ENCODE results near the gene IFT122. TPM values are rescaled to one million over a fixed set of nuclear protein-coding genes. Genes with fewer than 3 reads are reported as not detected.
"Not testable (repeated sequence)": the region's sequence is repeated elsewhere in the genome, so short reads cannot be mapped to it uniquely, and the experiment has no call there.

The IFT122 gene
- total and polyA plus RNA-seq, 4 donors, result 10.1 to 41.2 (median 32.2) TPM

- WGBS, 2 donors, result 46 to 50% methylated on average over 12 of the region's 12 CpGs
- peaks cover under 1 to 6% of the 10 kb centered on the region in 2 donors for H3K36me3 ChIP-seq (ENCODE audit: control insufficient read depth in 1 of 2, insufficient read depth in 2 of 2, low read length in 1 of 2)
- no peak overlapping the region for H3K27ac ChIP-seq (ENCODE audit: low read depth in 1 of 2, low read length in 2 of 2)
- peak; percentile 79 to 85 for DNase-seq
- H3K4me1 ChIP-seq (ENCODE audit: control insufficient read depth in 1 of 2, insufficient read depth in 2 of 2, low read length in 2 of 2), result peaks cover 0 to 2% of the 10 kb centered on the region in 2 donors
- peak; percentile 74 for ATAC-seq (ENCODE audit: low FRiP score)
- no peak overlapping the region for H3K4me3 ChIP-seq (ENCODE audit: low read length in 2 of 2)
- H3K27me3 ChIP-seq (ENCODE audit: control insufficient read depth in 1 of 2, insufficient read depth in 2 of 2, low read length in 1 of 2), result no peaks in the 10 kb centered on the region
- no peaks in the 10 kb centered on the region for H3K9me3 ChIP-seq (ENCODE audit: control insufficient read depth, low read length)
- intact Hi-C loops (cut with DNase I), result no loop called here
Measured at GRCh38 chr3:129481766-129482332, 41.8 kb downstream of the IFT122 start.

DNA sequence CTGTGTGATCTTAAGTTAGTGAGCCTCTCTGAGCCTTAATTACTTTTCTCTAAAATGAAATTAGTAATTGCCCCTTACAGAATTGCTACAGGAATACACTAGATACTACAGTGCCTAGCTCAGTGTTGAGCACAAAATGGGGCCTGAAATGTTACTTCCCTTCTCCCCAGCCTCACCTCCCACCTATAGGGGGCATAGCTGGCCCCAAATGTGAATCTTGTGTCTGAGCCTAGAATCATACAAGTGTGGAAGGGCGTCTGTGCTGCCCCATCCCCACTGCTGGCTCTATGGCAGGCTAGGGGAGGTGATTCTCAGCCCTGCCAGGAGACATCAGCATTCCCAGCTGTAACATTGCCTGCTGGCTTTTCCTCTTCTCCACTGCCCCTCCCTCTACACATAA is 42.7 kb downstream of the IFT122 start:
- Histone ChIP-seq H3K9me3 (ENCODE audit: control insufficient read depth, low read length) (no peaks in the 10 kb centered on the region), H3K27ac (ENCODE audit: low read depth in 1 of 2, low read length in 2 of 2) (no peak overlapping the region), H3K4me1 (ENCODE audit: control insufficient read depth in 1 of 2, insufficient read depth in 2 of 2, low read length in 2 of 2) (peaks cover 0 to 2% of the 10 kb centered on the region in 2 donors), H3K36me3 (ENCODE audit: control insufficient read depth in 1 of 2, insufficient read depth in 2 of 2, low read length in 1 of 2) (peaks cover 0 to 4% of the 10 kb centered on the region in 2 donors), H3K27me3 (ENCODE audit: control insufficient read depth in 1 of 2, insufficient read depth in 2 of 2, low read length in 1 of 2) (no peaks in the 10 kb centered on the region), H3K4me3 (ENCODE audit: low read length in 2 of 2) (no peak overlapping the region)
- ATAC-seq (ENCODE audit: low FRiP score) (no peak), DNase-seq (no peak)
- 78 to 81% methylated on average over 1 of the region's 1 CpG for WGBS, 2 donors
- intact Hi-C loops (cut with DNase I), result no loop called here

DNA sequence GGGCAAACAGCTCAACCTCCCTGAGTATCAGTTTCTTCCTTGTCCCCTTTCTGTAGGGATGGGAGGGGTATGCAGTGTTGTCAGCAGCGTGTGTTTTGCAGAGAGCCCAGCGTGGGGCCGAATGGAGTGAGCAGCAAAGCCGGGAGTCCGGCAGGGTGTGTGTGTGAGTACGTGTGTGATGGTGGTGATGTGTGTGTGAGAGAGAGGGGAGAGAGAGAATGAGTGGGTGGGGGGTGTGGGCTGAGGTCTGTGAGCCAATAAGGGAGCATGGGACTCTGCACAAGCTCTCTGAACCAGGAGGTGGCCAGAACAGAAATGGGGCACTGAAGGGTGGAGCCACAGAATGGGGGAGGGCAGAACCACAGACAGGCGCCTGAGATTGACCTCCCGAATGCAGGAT is 43.8 kb downstream of the IFT122 start:
- no peak overlapping the region for H3K27ac ChIP-seq (ENCODE audit: low read depth in 1 of 2, low read length in 2 of 2)
- H3K9me3 ChIP-seq (ENCODE audit: control insufficient read depth, low read length), result no peaks in the 10 kb centered on the region
- ATAC-seq (ENCODE audit: low FRiP score) (no peak), DNase-seq (no peak)
- H3K27me3 ChIP-seq (ENCODE audit: control insufficient read depth in 1 of 2, insufficient read depth in 2 of 2, low read length in 1 of 2), result no peaks in the 10 kb centered on the region
- 91% methylated on average over 8 of the region's 8 CpGs for WGBS, 2 donors
- intact Hi-C loops (cut with DNase I), result no loop called here
- peaks cover 0 to 2% of the 10 kb centered on the region in 2 donors for H3K4me1 ChIP-seq (ENCODE audit: control insufficient read depth in 1 of 2, insufficient read depth in 2 of 2, low read length in 2 of 2)
- peaks cover 0 to 2% of the 10 kb centered on the region in 2 donors for H3K36me3 ChIP-seq (ENCODE audit: control insufficient read depth in 1 of 2, insufficient read depth in 2 of 2, low read length in 1 of 2)
- H3K4me3 ChIP-seq (ENCODE audit: low read length in 2 of 2), result no peak overlapping the region

DNA sequence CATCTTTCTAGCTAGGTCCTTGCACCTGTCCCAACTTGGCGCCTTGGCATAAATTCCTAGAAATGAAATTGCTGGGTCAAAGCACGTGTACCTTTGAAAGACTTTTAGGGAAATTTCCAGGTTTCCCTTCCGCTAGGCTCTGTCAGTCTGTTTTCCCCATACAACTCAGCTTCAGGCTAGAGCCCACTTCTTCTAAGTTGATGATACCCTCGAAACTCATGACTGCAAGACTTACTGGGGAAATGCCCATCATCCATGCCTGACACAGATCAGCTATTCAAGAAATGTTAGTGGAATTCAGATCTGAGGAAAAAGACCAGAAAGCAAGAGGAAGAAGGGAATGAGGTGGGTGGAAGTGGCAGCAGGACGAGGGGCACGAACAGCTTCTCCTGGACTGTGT is 45.1 kb downstream of the IFT122 start:
- intact Hi-C loops (cut with DNase I); H3K4me3 ChIP-seq (ENCODE audit: low read length in 2 of 2); DNase-seq; H3K36me3 ChIP-seq (ENCODE audit: control insufficient read depth in 1 of 2, insufficient read depth in 2 of 2, low read length in 1 of 2); H3K27me3 ChIP-seq (ENCODE audit: control insufficient read depth in 1 of 2, insufficient read depth in 2 of 2, low read length in 1 of 2); H3K4me1 ChIP-seq (ENCODE audit: control insufficient read depth in 1 of 2, insufficient read depth in 2 of 2, low read length in 2 of 2); ATAC-seq (ENCODE audit: low FRiP score); H3K9me3 ChIP-seq (ENCODE audit: control insufficient read depth, low read length): not testable (repeated sequence)
- H3K27ac ChIP-seq (ENCODE audit: low read depth in 1 of 2, low read length in 2 of 2), result peak overlapping the region in 1 of 2 donors; percentile 28
- 74 to 77% methylated on average over 6 of the region's 6 CpGs for WGBS, 2 donors

DNA sequence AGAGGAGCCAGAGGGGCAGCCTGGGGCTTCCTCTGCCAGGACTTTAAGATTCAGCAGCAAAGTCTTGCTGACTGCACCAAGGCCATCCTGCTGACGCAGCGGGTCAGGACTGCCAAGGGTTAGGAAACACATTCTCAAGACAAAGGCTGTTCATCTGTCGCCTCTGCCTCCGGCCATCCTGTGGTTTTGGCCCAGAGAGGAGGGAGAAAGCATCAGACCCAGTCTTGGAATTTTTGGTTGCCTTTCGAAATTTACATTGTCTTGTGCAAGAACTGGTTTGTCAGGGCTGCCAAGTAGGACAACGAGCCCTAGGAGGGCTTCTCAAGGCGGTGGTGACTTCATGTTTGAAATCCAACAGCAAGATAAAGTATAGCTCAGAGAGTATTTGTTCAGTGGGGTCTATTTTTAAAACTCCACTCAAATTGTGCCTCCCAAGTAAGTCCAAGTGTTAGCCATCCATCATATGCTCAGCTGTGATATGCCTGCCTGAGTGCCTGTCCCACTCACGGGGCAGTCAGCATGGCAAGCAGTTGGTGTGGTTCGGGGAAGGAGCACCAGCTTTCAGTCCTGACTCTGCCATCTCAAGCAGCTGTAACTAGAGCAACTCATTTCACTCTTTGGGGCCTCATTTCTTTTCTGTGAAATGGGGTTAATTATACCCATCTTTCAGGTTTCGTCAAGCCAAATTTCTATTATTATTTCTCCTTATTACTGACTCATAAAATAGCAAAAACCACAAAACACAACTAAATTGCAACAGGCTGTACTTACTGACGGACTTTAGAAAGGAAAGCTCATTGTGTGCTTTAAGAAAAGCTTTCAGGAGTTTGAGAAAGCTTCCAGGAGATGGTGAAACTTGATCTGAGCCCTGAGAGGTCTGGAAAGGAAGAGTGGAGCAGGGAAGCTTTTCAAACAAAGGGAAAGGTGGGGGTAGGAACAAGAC is 46.0 kb downstream of the IFT122 start:
- intact Hi-C loops (cut with DNase I), result no loop called here
- no peaks in the 10 kb centered on the region for H3K27me3 ChIP-seq (ENCODE audit: control insufficient read depth in 1 of 2, insufficient read depth in 2 of 2, low read length in 1 of 2)
- H3K27ac ChIP-seq (ENCODE audit: low read depth in 1 of 2, low read length in 2 of 2), result peak overlapping the region in 1 of 2 donors; percentile 60
- H3K4me3 ChIP-seq (ENCODE audit: low read length in 2 of 2), result no peak overlapping the region
- H3K36me3 ChIP-seq (ENCODE audit: control insufficient read depth in 1 of 2, insufficient read depth in 2 of 2, low read length in 1 of 2), result no peaks in the 10 kb centered on the region
- DNase-seq (peak; percentile 92 to 96), ATAC-seq (ENCODE audit: low FRiP score) (peak; percentile 70)
- H3K4me1 ChIP-seq (ENCODE audit: control insufficient read depth in 1 of 2, insufficient read depth in 2 of 2, low read length in 2 of 2), result peaks cover 0 to 2% of the 10 kb centered on the region in 2 donors
- H3K9me3 ChIP-seq (ENCODE audit: control insufficient read depth, low read length), result no peaks in the 10 kb centered on the region
- WGBS, 2 donors, result 3 to 6% methylated on average over 11 of the region's 11 CpGs

DNA sequence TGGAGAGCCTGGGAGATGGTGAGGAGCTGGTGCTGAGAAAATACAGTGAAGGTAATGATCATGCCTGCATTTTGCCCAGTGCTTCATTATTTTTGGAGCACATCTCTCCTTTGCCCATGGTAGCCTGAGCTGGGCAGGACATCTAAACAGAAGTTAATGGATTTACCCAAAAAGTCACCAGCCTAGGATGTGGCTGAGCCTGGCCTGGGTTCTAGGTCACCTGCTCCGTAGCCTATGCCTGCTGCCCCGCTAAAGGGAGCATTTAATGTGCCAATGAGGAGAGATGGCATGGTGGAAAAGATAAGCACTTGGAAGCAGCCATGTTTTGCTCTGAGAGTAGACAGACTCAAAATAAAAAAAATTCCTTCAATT is 46.6 kb downstream of the IFT122 start:
- Histone ChIP-seq H3K36me3 (ENCODE audit: control insufficient read depth in 1 of 2, insufficient read depth in 2 of 2, low read length in 1 of 2) (no peaks in the 10 kb centered on the region), H3K27me3 (ENCODE audit: control insufficient read depth in 1 of 2, insufficient read depth in 2 of 2, low read length in 1 of 2) (no peaks in the 10 kb centered on the region), H3K4me1 (ENCODE audit: control insufficient read depth in 1 of 2, insufficient read depth in 2 of 2, low read length in 2 of 2) (peaks cover 0 to 2% of the 10 kb centered on the region in 2 donors), H3K4me3 (ENCODE audit: low read length in 2 of 2) (no peak overlapping the region), H3K9me3 (ENCODE audit: control insufficient read depth, low read length) (no peaks in the 10 kb centered on the region), H3K27ac (ENCODE audit: low read depth in 1 of 2, low read length in 2 of 2) (peak overlapping the region in 1 of 2 donors; percentile 55)
- DNase-seq (no peak), ATAC-seq (ENCODE audit: low FRiP score) (no peak)
- WGBS, 2 donors, result 57 to 63% methylated on average over 2 of the region's 2 CpGs
- intact Hi-C loops (cut with DNase I), result no loop called here

DNA sequence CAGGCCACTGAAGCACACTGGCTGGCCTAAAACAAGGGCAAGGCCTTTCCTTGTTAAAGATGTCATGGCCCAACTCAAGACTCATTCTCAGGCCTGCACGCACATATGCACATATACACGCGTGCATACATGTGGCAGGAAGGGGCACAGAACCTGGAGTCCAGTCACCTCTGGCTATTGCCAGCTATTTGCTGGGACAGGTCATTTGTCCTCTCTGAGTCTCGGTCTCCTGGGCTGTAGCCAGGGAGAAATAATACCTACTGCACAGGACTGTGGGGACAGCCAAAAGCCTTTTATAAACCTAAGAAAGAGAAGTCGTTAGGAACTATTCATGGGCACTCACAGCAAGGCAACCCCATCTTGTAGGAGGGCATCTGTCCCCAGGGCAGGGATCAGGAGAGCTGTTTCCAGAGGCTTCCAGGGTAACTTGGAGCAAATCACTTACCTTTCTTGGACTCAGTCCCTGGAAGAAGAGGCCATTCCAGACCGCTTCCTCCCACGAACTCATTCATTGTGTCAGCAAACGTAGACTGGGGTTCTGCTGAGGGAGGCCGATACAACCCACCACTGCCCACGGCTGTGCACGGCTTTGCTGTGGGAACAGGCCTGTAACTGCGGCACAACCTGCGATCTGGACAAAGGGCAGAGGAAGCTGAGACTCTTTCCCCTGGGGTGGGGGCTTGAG is 47.3 kb downstream of the IFT122 start:
- Histone ChIP-seq H3K27me3 (ENCODE audit: control insufficient read depth in 1 of 2, insufficient read depth in 2 of 2, low read length in 1 of 2) (no peaks in the 10 kb centered on the region), H3K4me1 (ENCODE audit: control insufficient read depth in 1 of 2, insufficient read depth in 2 of 2, low read length in 2 of 2) (peaks cover 0 to 2% of the 10 kb centered on the region in 2 donors), H3K4me3 (ENCODE audit: low read length in 2 of 2) (no peak overlapping the region), H3K9me3 (ENCODE audit: control insufficient read depth, low read length) (no peaks in the 10 kb centered on the region), H3K36me3 (ENCODE audit: control insufficient read depth in 1 of 2, insufficient read depth in 2 of 2, low read length in 1 of 2) (peaks cover 0 to 2% of the 10 kb centered on the region in 2 donors), H3K27ac (ENCODE audit: low read depth in 1 of 2, low read length in 2 of 2) (peak overlapping the region in 1 of 2 donors; percentile 60)
- WGBS, 2 donors, result 69 to 71% methylated on average over 13 of the region's 13 CpGs
- intact Hi-C loops (cut with DNase I), result no loop called here
- ATAC-seq (ENCODE audit: low FRiP score) (no peak), DNase-seq (no peak)

DNA sequence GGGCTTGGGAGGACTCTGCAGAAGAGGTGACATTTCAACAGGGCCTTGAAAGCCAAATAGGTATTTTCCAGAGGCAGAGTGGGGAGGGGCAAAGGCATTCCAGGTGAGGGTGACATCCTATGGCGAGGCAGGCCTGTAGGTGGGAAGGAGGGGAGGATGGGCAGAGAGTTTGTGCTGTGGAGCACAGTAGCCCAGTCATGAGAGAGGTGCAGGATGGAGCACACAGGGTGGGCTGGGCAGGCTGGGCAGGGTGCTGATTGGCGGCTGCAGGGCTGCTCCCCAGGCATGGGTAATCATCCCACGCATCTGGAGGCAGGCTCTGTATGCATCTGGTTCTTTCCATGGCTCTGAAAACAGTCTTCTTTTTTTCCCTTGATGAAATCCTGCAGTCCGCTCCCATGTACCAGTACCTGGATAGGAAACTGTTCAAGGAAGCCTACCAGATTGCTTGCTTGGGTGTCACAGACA is 47.9 kb downstream of the IFT122 start:
- DNase-seq; intact Hi-C loops (cut with DNase I); H3K36me3 ChIP-seq (ENCODE audit: control insufficient read depth in 1 of 2, insufficient read depth in 2 of 2, low read length in 1 of 2); H3K4me1 ChIP-seq (ENCODE audit: control insufficient read depth in 1 of 2, insufficient read depth in 2 of 2, low read length in 2 of 2); H3K27ac ChIP-seq (ENCODE audit: low read depth in 1 of 2, low read length in 2 of 2); H3K27me3 ChIP-seq (ENCODE audit: control insufficient read depth in 1 of 2, insufficient read depth in 2 of 2, low read length in 1 of 2); H3K9me3 ChIP-seq (ENCODE audit: control insufficient read depth, low read length); ATAC-seq (ENCODE audit: low FRiP score); H3K4me3 ChIP-seq (ENCODE audit: low read length in 2 of 2): not testable (repeated sequence)
- WGBS, 2 donors, result 75 to 91% methylated on average over 3 to 4 of the region's 4 CpGs

Measured in aorta (tissue), 5 donors.